Erythroblast (primary cell): Measurements from ENCODE around the gene TSHZ2.

Experiments used
- GATA1 ChIP-seq: IDR thresholded peaks from 2 replicates; pipeline ENCODE4 v1.6.1; 2011; ENCODE audit warnings: low read depth, mild to moderate bottlenecking, control low read depth, low read length, moderate library complexity
- POLR2A ChIP-seq: IDR thresholded peaks from 2 replicates; pipeline ENCODE4 v1.6.1; 2011; ENCODE audit warnings: mild to moderate bottlenecking, low read length

GRCh38 chr20:53399083-53399482, 426.9 kb downstream of the TSHZ2 start:
- TF ChIP-seq POLR2A = no peak
- no peak for TF ChIP-seq GATA1
